Omental fat pad (tissue), 4 donors: ENCODE data around the gene ENTHD1. TPM values are rescaled to one million over a fixed set of nuclear protein-coding genes. Genes with fewer than 3 reads are reported as not detected.

Experiments
- ATAC-seq: fragments of 150-250 bp; one replicate; pipeline ENCODE4 v1.9.1; 2016; ENCODE audit warnings: mild to moderate bottlenecking, moderate library complexity; ENCODE audit not compliant: low FRiP score
- DNase-seq: peaks from one replicate; pipeline ENCODE4 v3.0.0-alpha.2; 2019; ENCODE audit warnings: low spot score
- CTCF ChIP-seq, 3 donors: fragments of 450-650 bp; IDR thresholded peaks; one replicate each; pipeline ENCODE4 v1.5.1; 2016 to 2017; ENCODE audit warnings: antibody characterized with exemption in 3 of 3, mild to moderate bottlenecking in 3 of 3, moderate library complexity in 2 of 3
- total RNA-seq, 4 donors: library from RNA; depleted of rRNA; stranded (reverse); fragments of >200 nt; gene quantifications; one replicate each; pipeline ENCODE4 v1.1.0, GENCODE V29; 2016

ENTHD1 gene
- total RNA-seq, 4 donors from 2014 or later = not detected

- TF ChIP-seq CTCF (IDR thresholded peaks at IDR 0.05) = no peak
- DNase-seq (no peak), ATAC-seq (no peak)
Observed at GRCh38 chr22:39773976-39774539, 119.5 kb downstream of the ENTHD1 start.

- TF ChIP-seq CTCF (IDR thresholded peaks at IDR 0.05) = no peak
- ATAC-seq (no peak), DNase-seq (no peak)
Observed at GRCh38 chr22:39773503-39773902, 120.1 kb downstream of the ENTHD1 start.

GRCh38 chr22:39771486-39771885 is 122.1 kb downstream of the ENTHD1 start:
- DNase-seq = no peak
- TF ChIP-seq CTCF (IDR thresholded peaks at IDR 0.05) = no peak
- no peak for ATAC-seq

GRCh38 chr22:39765661-39766060 is 127.9 kb downstream of the ENTHD1 start:
- ATAC-seq (no peak), DNase-seq (no peak)
- TF ChIP-seq CTCF (IDR thresholded peaks at IDR 0.05) = no peak

GRCh38 chr22:39765046-39765445 is 128.5 kb downstream of the ENTHD1 start:
- no peak for DNase-seq
- no peak for TF ChIP-seq CTCF (IDR thresholded peaks at IDR 0.05)
- no peak for ATAC-seq

- DNase-seq (no peak), ATAC-seq (no peak)
- TF ChIP-seq CTCF (IDR thresholded peaks at IDR 0.05) = no peak
Observed at GRCh38 chr22:39763276-39763675, 130.3 kb downstream of the ENTHD1 start.

- DNase-seq (no peak), ATAC-seq (no peak)
- no peak for TF ChIP-seq CTCF (IDR thresholded peaks at IDR 0.05)
Observed at GRCh38 chr22:39750759-39751158, 142.8 kb downstream of the ENTHD1 start.
